HEK293 (cell line): ENCODE measurements around the gene ERCC1.

Source experiments
- AEBP2 ChIP-seq: fragments of 450-650 bp; formaldehyde crosslinking; IDR thresholded peaks from 2 replicates; pipeline ENCODE4 v1.5.1; 2016; ENCODE audit warnings: missing biosample characterization, missing genetic modification characterization, borderline replicate concordance
- BCL6B ChIP-seq: fragments of 450-650 bp; formaldehyde crosslinking; IDR thresholded peaks from 2 replicates; pipeline ENCODE4 v1.5.1; 2017; ENCODE audit warnings: missing biosample characterization, missing genetic modification characterization
- HOXC10 ChIP-seq: sonication (generic); formaldehyde crosslinking; IDR thresholded peaks from 2 replicates; pipeline ENCODE4 v1.8.1; 2023; ENCODE audit warnings: mild to moderate bottlenecking, missing genetic modification reagents
- KLF10 ChIP-seq: fragments of 450-650 bp; IDR thresholded peaks from 2 replicates; pipeline ENCODE4 v1.5.1; 2018; ENCODE audit warnings: missing biosample characterization, mild to moderate bottlenecking, missing genetic modification characterization
- MYNN ChIP-seq: fragments of 450-650 bp; formaldehyde crosslinking; IDR thresholded peaks from 2 replicates; pipeline ENCODE4 v1.5.1; 2016; ENCODE audit warnings: missing biosample characterization, missing genetic modification characterization, borderline replicate concordance
- SP7 ChIP-seq: fragments of 450-650 bp; formaldehyde crosslinking; IDR thresholded peaks from 2 replicates; pipeline ENCODE4 v1.5.1; 2016; ENCODE audit warnings: missing biosample characterization, missing genetic modification characterization
- ZBTB7A ChIP-seq: fragments of 450-650 bp; formaldehyde crosslinking; IDR thresholded peaks from 2 replicates; pipeline ENCODE4 v1.5.1; 2016; ENCODE audit warnings: low read depth, missing biosample characterization, missing genetic modification characterization
- ZNF121 ChIP-seq: fragments of 450-650 bp; formaldehyde crosslinking; IDR thresholded peaks from 2 replicates; pipeline ENCODE4 v1.5.1; 2016; ENCODE audit warnings: missing biosample characterization, missing genetic modification characterization
- ZNF146 ChIP-seq: fragments of 450-650 bp; formaldehyde crosslinking; IDR thresholded peaks from 2 replicates; pipeline ENCODE4 v1.5.1; 2016; ENCODE audit warnings: missing biosample characterization, missing genetic modification characterization
- ZNF169 ChIP-seq: fragments of 450-650 bp; formaldehyde crosslinking; IDR thresholded peaks from 2 replicates; pipeline ENCODE4 v1.5.1; 2016; ENCODE audit warnings: missing biosample characterization, missing genetic modification characterization
- ZNF175 ChIP-seq: fragments of 450-650 bp; formaldehyde crosslinking; IDR thresholded peaks from 2 replicates; pipeline ENCODE4 v1.5.1; 2016; ENCODE audit warnings: missing biosample characterization, missing genetic modification characterization
- ZNF202 ChIP-seq: fragments of 450-650 bp; formaldehyde crosslinking; IDR thresholded peaks from 2 replicates; pipeline ENCODE4 v1.5.1; 2016; ENCODE audit warnings: missing biosample characterization, missing genetic modification characterization, borderline replicate concordance
- ZNF248 ChIP-seq: fragments of 450-650 bp; formaldehyde crosslinking; IDR thresholded peaks from 2 replicates; pipeline ENCODE4 v1.5.1; 2017; ENCODE audit warnings: missing biosample characterization, missing genetic modification characterization
- ZNF266 ChIP-seq: fragments of 450-650 bp; formaldehyde crosslinking; IDR thresholded peaks from 2 replicates; pipeline ENCODE4 v1.5.1; 2016; ENCODE audit warnings: missing biosample characterization, missing genetic modification characterization, low read depth
- ZNF37A ChIP-seq: fragments of 450-650 bp; IDR thresholded peaks from 2 replicates; pipeline ENCODE4 v1.5.1; 2018; ENCODE audit warnings: missing biosample characterization, missing genetic modification characterization
- ZNF398 ChIP-seq: fragments of 450-650 bp; formaldehyde crosslinking; IDR thresholded peaks from 2 replicates; pipeline ENCODE4 v1.5.1; 2017; ENCODE audit warnings: missing biosample characterization, missing genetic modification characterization
- ZNF544 ChIP-seq: fragments of 450-650 bp; formaldehyde crosslinking; IDR thresholded peaks from 2 replicates; pipeline ENCODE4 v1.5.0; 2017; ENCODE audit warnings: missing biosample characterization, missing genetic modification characterization
- ZNF596 ChIP-seq: fragments of 450-650 bp; IDR thresholded peaks from 2 replicates; pipeline ENCODE4 v1.5.0; 2018; ENCODE audit warnings: missing biosample characterization, mild to moderate bottlenecking, missing genetic modification characterization, moderate library complexity
- ZNF624 ChIP-seq: fragments of 450-650 bp; formaldehyde crosslinking; IDR thresholded peaks from 2 replicates; pipeline ENCODE4 v1.5.1; 2017; ENCODE audit warnings: missing biosample characterization, missing genetic modification characterization
- ZNF626 ChIP-seq: fragments of 450-650 bp; sonication (Bioruptor Pico); formaldehyde crosslinking; IDR thresholded peaks from 2 replicates; pipeline ENCODE4 v1.5.1; 2018; ENCODE audit warnings: missing biosample characterization, missing genetic modification characterization, inconsistent platforms
- ZNF664 ChIP-seq: fragments of 450-650 bp; formaldehyde crosslinking; IDR thresholded peaks from 2 replicates; pipeline ENCODE4 v1.5.1; 2016; ENCODE audit warnings: missing biosample characterization, missing genetic modification characterization
- ZNF677 ChIP-seq: fragments of 450-650 bp; IDR thresholded peaks from 2 replicates; pipeline ENCODE4 v1.5.0; 2018; ENCODE audit warnings: missing biosample characterization, mild to moderate bottlenecking, missing genetic modification characterization, moderate library complexity
- ZNF704 ChIP-seq: fragments of 450-650 bp; formaldehyde crosslinking; IDR thresholded peaks from 2 replicates; pipeline ENCODE4 v1.5.1; 2016; ENCODE audit warnings: missing biosample characterization, missing genetic modification characterization
- TF ChIP-seq, protein P1 (sequence below): fragments of 450-650 bp; formaldehyde crosslinking; IDR thresholded peaks from 2 replicates; pipeline ENCODE4 v1.5.1; 2016; ENCODE audit warnings: missing biosample characterization, missing genetic modification characterization
- TF ChIP-seq, protein P2 (sequence below): fragments of 450-650 bp; formaldehyde crosslinking; conservative IDR thresholded peaks from 2 replicates; pipeline ENCODE4 v1.5.1; 2016; ENCODE audit warnings: low read depth, missing biosample characterization, missing genetic modification characterization

The ERCC1 gene

DNA sequence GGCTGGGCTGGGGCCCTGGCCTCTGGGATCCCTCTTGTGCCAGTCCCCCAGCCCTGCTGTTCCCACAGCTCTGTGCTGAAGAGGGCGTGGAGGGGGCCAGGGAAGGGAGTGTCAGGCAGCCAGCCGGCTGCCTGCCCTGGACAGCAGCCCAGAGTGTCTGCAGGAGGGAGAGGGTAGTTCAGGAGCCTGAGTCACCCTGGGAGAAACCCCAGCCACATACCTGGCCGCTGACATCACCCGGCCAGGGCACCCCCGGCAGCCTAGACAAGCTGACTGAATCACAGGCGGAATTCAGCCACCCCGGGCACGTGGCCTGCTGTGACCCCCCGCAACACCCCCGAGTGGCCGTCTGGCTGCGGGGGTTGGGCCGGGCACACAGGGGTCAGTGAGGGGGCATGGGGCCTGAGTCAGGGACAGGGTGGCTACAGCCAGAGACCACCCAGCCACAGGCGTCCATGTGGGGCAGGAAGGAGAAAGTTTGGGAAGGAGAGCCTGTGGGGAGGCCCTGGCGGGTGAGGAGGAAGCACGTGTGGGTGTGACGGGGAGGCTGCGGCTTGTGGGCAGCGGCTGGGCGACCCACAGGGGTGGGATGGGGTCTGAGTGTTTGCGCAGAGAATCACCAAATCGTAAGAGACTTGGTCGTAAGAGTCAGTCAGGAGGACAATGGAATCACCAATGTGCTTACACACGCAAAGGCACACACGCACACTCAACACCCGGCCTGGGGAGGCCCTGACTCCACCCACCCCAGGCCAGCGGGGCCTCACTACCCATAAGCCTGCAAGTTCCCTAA lies 32.2 kb upstream of the ERCC1 start (continued):
- TF ChIP-seq ZNF544 (tag by site-specific recombination) (no peak), ZNF202 (tag by site-specific recombination) (no peak), ZNF626 (no peak), ZNF398 (tag by site-specific recombination) (peak; percentile 81), ZNF248 (tag by site-specific recombination) (no peak), BCL6B (tag by site-specific recombination) (no peak), AEBP2 (no peak), ZNF121 (tag by site-specific recombination) (no peak), ZNF146 (tag by site-specific recombination) (no peak), HOXC10 (CRISPR knock-in tag) (no peak), MYNN (tag by site-specific recombination) (no peak), ZNF169 (no peak), ZNF624 (tag by site-specific recombination) (no peak), ZNF596 (tag by site-specific recombination) (no peak), ZNF677 (tag by site-specific recombination) (no peak), KLF10 (peak; percentile 100), ZBTB7A (tag by site-specific recombination) (peak; percentile 60; the same call in 1 of the 2 replicates), ZNF664 (tag by site-specific recombination) (no peak), ZNF37A (tag by site-specific recombination) (no peak), ZNF704 (tag by site-specific recombination) (no peak), ZNF266 (no peak), ZNF175 (tag by site-specific recombination) (no peak), SP7 (tag by site-specific recombination) (peak; percentile 92)
- TF ChIP-seq, protein P1, sequence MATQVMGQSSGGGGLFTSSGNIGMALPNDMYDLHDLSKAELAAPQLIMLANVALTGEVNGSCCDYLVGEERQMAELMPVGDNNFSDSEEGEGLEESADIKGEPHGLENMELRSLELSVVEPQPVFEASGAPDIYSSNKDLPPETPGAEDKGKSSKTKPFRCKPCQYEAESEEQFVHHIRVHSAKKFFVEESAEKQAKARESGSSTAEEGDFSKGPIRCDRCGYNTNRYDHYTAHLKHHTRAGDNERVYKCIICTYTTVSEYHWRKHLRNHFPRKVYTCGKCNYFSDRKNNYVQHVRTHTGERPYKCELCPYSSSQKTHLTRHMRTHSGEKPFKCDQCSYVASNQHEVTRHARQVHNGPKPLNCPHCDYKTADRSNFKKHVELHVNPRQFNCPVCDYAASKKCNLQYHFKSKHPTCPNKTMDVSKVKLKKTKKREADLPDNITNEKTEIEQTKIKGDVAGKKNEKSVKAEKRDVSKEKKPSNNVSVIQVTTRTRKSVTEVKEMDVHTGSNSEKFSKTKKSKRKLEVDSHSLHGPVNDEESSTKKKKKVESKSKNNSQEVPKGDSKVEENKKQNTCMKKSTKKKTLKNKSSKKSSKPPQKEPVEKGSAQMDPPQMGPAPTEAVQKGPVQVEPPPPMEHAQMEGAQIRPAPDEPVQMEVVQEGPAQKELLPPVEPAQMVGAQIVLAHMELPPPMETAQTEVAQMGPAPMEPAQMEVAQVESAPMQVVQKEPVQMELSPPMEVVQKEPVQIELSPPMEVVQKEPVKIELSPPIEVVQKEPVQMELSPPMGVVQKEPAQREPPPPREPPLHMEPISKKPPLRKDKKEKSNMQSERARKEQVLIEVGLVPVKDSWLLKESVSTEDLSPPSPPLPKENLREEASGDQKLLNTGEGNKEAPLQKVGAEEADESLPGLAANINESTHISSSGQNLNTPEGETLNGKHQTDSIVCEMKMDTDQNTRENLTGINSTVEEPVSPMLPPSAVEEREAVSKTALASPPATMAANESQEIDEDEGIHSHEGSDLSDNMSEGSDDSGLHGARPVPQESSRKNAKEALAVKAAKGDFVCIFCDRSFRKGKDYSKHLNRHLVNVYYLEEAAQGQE (tag by site-specific recombination): peak; percentile 91
- TF ChIP-seq, protein P2, sequence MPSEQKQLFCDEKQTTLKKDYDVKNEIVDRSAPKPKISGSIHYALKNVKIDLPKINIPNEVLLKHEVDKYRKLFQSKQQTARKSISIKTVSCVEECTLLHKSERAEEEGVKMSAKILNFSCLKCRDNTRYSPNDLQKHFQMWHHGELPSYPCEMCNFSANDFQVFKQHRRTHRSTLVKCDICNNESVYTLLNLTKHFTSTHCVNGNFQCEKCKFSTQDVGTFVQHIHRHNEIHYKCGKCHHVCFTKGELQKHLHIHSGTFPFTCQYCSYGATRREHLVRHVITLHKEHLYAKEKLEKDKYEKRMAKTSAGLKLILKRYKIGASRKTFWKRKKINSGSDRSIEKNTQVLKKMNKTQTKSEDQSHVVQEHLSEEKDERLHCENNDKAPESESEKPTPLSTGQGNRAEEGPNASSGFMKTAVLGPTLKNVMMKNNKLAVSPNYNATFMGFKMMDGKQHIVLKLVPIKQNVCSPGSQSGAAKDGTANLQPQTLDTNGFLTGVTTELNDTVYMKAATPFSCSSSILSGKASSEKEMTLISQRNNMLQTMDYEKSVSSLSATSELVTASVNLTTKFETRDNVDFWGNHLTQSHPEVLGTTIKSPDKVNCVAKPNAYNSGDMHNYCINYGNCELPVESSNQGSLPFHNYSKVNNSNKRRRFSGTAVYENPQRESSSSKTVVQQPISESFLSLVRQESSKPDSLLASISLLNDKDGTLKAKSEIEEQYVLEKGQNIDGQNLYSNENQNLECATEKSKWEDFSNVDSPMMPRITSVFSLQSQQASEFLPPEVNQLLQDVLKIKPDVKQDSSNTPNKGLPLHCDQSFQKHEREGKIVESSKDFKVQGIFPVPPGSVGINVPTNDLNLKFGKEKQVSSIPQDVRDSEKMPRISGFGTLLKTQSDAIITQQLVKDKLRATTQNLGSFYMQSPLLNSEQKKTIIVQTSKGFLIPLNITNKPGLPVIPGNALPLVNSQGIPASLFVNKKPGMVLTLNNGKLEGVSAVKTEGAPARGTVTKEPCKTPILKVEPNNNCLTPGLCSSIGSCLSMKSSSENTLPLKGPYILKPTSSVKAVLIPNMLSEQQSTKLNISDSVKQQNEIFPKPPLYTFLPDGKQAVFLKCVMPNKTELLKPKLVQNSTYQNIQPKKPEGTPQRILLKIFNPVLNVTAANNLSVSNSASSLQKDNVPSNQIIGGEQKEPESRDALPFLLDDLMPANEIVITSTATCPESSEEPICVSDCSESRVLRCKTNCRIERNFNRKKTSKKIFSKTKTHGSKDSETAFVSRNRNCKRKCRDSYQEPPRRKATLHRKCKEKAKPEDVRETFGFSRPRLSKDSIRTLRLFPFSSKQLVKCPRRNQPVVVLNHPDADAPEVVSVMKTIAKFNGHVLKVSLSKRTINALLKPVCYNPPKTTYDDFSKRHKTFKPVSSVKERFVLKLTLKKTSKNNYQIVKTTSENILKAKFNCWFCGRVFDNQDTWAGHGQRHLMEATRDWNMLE (tag by site-specific recombination): 0 out of 2 replicates have a peak, but pooled peaks have one; percentile 14
